Stimulated activated CD8-positive, alpha-beta memory T cell treated with anti-CD3 and anti-CD28 coated beads, Interleukin-7, amount 100 ng/mL, for 1 hour (primary cell): ENCODE results near the gene PCED1B.
"Not testable (repeated sequence)": the region's sequence is repeated elsewhere in the genome, so short reads cannot be mapped to it uniquely, and the experiment has no call there.

Source experiments
- DNase-seq, 2 donors: peaks; one replicate each; pipeline ENCODE4 v3.0.0-alpha.2; 2020; ENCODE audit warnings: low read depth in 2 of 2

Gene PCED1B

GRCh38 chr12:47164724-47165439 lies 85.5 kb downstream of the PCED1B start:
- DNase-seq, result no peak

DNA sequence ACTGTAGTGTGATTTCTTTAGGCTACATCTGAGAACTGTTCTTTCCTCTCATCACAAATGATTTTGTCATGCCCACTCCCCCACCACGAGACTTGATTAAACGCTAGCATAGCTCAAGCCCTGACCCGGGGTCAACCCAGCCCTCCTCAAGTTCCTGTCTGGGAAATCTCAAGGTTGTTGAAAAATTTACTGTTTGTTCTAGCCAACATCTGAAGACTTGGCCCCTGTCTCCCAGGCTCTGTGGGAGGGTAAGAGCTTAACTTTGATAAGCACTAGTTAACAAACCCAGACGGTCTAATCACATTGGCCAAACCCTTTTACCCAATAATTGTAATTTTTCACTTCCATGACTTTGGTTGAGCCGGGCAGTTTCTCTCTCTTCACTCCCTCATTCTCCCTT lies 86.5 kb downstream of the PCED1B start:
- no peak for DNase-seq

DNA sequence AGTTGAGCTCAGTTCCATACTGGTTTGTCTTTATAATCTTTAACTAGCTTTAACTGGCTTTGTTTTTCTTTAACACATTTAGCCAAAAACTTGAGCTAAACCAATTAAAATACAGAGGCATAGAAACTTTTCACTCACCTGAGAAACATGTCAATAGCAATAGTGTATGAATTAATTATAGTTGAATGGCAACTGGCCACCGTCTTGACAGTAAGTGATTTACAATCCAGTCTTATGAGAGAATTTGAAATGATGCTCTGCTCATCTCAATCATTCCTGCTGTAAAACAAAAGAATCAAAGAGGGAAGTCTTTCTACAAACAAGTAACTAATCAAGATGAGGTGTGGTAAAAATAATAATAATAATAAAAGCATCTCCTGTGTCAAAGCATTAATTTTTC lies 86.9 kb downstream of the PCED1B start:
- DNase-seq, result no peak

GRCh38 chr12:47170281-47170680 lies 90.9 kb downstream of the PCED1B start:
- DNase-seq, result not testable (repeated sequence)

- no peak for DNase-seq
Measured at GRCh38 chr12:47178014-47178413, 98.6 kb downstream of the PCED1B start.

DNA sequence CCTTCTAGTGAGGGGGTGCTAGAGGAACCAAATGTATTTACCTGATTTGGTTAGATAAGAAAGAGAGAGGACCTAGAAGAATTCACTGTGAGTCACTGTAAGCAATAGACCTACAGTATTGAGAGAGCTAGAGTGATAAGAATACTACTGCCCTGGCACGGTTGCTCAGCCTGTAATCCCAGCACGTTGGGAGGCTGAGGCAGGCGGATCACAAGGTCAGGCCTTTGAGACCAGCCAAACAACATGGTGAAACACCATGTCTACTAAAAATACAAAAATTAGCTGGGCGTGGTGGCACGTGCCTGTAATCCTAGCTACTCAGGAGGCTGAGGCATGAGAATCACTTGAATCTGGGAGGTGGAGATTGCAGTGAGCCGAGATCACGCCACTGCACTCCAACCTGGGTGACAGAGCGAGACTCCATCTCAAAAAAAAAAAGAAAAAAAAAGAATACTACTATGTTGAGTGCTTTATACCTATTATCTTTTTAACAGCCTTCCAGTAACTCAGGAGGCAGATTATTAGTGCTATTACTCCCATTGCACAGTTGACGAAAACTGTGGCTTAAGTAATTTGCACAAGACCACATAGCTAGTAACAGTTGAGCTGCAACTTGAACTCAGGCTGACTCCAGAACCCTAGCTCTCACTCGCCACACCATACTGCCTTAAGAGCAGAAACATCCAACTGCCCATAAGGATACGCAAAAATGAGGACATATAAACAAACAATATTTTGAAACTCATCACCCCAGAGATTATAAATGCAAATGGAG lies 102.9 kb downstream of the PCED1B start:
- DNase-seq, result not testable (repeated sequence)

GRCh38 chr12:47184229-47184628 lies 104.8 kb downstream of the PCED1B start:
- DNase-seq, result no peak

DNA sequence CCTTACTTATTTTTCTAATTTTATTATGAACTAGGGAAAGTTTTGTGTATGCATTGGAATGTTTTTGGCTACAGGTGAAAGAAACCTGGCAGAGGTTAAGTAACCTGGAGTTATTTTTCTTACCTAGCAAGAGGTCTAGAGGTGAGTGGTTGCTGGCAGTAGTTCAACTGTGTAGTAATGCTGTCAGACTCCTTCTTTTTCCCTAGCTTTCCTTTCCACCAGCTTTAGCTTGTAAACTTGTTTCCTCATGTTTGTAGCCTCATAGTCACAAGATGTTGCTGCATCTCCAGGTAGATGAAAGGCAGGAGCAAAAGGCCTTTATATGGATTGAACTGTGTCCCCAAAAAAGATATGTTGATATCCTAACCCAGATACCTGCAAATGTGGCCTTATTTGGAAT lies 105.4 kb downstream of the PCED1B start:
- DNase-seq, result no peak

- no peak for DNase-seq
Measured at GRCh38 chr12:47186246-47186645, 106.8 kb downstream of the PCED1B start.

DNA sequence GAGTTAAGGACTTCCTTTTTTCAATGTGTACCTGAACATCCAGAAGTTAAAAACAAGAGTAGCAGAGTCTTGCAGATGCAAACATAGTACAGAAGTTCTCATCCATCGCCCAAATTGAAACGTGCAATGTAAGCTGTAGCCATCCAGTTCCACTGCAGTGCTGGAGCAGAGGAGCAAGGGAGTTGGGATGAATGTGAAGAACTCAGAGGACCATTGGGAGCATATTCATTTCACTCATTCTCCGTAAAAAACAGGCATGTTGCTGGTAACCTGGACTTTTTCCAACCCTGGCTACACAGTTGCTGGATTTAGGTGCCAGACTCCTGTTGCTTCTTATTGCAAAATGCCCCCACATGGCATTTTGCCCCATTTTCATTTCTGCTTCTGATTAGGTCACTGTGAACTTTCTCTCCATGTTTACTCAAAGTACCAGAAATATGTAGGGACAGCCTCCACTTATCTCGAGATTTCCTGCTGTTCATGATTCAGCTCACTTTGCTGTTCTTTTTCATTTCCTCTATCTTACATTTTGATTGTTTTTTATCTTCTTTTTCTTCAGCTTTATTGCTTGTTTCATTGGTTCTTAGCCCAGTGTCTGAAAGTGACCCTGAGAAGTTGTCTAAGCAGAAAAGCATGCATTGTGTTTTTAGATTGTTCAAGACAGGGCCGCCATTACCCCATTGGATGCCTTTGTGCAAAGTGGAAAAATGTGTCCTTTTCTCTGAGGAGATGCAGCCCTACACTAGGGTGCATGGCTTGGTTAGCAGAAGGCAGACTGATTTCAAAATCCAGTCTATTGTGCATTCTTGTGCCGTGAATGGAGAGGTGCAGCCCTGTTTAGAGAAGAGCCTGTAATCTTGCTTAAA lies 109.4 kb downstream of the PCED1B start:
- no peak for DNase-seq

- no peak for DNase-seq
Measured at GRCh38 chr12:47189728-47190127, 110.3 kb downstream of the PCED1B start.

DNA sequence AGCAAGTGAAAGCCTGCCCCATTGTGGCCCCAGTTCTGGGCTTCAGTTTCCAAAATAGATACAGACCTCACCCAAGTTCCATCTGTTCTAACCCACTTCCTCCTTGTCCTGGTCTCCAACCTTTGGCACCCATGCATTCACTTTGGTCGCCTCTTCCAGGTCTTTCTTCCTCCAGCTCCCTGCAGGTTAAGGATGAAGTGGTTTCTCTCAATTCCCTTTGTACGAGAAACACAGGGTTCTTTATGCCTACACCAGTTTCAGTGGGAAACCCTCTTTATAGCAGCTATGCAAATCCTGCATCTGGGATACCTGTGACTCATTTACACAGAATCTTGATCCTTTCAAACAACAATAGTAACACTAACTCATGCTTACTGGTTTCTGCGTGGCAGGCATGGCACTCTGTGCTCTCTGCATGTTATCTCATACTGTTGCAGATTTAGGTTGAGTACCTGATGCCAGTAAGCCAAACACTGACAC lies 110.9 kb downstream of the PCED1B start:
- DNase-seq, result no peak

GRCh38 chr12:47190905-47191304 lies 111.5 kb downstream of the PCED1B start:
- no peak for DNase-seq

GRCh38 chr12:47192051-47192450 lies 112.6 kb downstream of the PCED1B start:
- no peak for DNase-seq

DNA sequence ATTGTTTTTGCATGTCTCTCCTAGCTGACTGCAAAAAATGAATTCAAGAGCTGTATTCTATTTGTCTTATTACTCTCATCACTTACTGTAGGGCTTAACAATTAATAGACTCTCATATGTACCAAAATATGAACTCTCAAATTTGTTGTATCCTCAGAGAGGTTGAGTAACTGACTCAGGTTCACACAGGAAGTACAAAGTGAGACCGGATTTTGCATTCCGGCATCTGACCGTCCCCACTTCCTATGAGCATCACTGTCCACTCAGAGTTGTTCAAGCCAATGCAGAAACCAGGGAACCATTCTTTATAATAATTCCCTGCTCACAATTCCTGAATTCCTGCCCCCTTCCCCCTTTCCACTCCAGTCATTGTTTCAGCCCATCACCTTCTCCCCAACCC lies 113.6 kb downstream of the PCED1B start:
- no peak for DNase-seq

DNA sequence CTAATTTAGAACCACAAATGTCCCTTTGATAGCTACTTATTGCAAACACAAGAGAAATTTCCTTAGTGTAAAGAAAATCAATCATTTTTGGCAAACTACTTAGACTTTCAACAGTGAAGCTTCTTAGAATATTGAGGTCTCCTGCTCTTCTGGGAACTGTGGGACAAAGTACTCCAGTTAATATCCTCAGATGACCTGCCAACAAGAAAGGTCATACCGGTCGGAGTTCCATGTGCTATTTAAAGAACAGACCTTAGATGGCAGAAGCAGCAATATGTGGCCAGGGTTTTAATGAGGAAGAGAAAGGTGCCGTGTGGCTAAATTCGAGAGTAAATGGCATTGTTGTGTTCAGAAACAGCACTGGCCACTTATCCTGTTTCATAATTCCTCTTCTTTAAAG lies 115.1 kb downstream of the PCED1B start:
- DNase-seq, result no peak

DNA sequence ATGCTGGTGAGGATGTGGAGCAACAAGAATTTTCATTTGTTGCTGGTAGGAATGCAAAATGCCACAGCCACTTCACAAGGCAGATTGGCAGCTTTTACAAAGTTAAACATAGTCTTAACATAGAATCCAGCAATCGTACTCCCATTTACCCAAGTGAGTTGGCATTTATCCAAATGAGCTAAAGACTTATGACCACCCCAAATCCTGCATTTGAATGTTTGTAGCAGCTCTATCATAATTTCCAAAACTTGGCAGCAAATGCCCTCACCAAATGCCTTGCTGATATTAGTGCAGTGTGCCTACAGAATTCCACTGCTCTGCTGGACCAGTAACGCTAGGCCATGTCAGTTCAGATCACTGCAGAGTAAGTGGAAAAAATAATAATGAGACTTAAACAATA lies 121.0 kb downstream of the PCED1B start:
- DNase-seq, result no peak

- not testable (repeated sequence) for DNase-seq
Measured at GRCh38 chr12:47201190-47201589, 121.8 kb downstream of the PCED1B start.

- no peak for DNase-seq
Measured at GRCh38 chr12:47202176-47202575, 122.8 kb downstream of the PCED1B start.

DNA sequence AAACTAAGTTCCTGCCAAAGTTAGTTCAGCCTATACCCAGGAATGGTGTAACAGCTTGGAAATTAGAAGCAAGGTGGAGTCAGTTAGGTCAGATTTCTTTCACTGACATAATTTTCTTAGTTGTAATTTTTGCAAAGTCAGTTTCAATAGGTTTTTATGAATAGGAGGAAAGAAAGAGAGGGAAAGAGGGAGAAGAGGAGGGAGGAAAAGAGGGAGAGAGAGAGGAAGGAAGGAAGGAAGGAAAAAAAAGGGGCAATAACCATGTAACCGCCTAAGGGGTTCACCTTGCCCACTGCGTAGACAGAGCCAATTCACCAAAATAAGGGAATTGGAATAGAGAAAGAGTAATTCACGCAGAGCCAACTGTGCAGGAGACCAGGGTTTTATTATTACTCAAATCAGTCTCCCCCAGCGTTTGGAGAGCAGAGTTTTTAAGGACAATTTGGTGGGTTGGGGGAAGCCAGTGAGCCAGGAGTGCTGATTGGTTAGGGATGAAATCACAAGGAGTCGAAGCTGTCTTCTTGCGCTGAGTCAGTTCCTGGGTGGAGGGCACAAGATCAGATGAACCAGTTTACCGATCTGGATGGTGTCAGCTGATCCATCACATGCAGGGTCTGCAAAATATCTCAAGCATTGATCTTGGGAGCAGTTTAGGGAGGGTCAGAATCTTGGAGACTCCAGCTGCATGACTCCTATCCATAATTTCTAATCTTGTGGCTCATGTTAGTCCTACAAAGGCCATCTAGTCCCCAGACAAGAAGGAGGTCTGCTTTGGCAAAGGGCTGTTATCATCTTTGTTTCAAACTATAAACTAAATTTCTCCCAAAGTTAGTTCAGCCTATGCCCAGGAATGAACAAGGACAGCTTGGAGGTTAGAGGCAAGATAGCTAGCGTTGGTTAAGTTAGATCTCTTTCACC lies 126.4 kb downstream of the PCED1B start:
- no peak for DNase-seq
